HG03039 (cell line): Measurements from ENCODE around the gene CRHBP.
"Not testable (repeated sequence)": the region's sequence is repeated elsewhere in the genome, so short reads cannot be mapped to it uniquely, and the experiment has no call there.

Experiments used
- ATAC-seq: cut with Tn5 transposase; IDR thresholded peaks from one replicate; pipeline ENCODE4 v1.9.1; 2021; ENCODE audit warnings: mild to moderate bottlenecking, moderate library complexity; ENCODE audit not compliant: unreplicated experiment

Gene CRHBP

GRCh38 chr5:76958991-76959767, 6.3 kb downstream of the CRHBP start:
- ATAC-seq, result no peak

GRCh38 chr5:76960004-76960625, 7.3 kb downstream of the CRHBP start:
- ATAC-seq, result no peak

GRCh38 chr5:76964060-76964459, 11.2 kb downstream of the CRHBP start:
- no peak for ATAC-seq

- ATAC-seq, result no peak
Measured at GRCh38 chr5:76971511-76971910, 18.7 kb downstream of the CRHBP start.

GRCh38 chr5:76972689-76973088, 19.8 kb downstream of the CRHBP start:
- ATAC-seq, result no peak

- ATAC-seq, result no peak
Measured at GRCh38 chr5:76974785-76975184, 21.9 kb downstream of the CRHBP start.

GRCh38 chr5:76978869-76979268, 26.0 kb downstream of the CRHBP start:
- no peak for ATAC-seq

- ATAC-seq, result no peak
Measured at GRCh38 chr5:76980518-76981144, 27.8 kb downstream of the CRHBP start.

GRCh38 chr5:76982450-76982849, 29.6 kb downstream of the CRHBP start:
- ATAC-seq, result no peak

- no peak for ATAC-seq
Measured at GRCh38 chr5:76983468-76983867, 30.6 kb downstream of the CRHBP start.

GRCh38 chr5:76986825-76987526, 34.1 kb downstream of the CRHBP start:
- no peak for ATAC-seq

- ATAC-seq, result no peak
Measured at GRCh38 chr5:76990899-76991459, 38.1 kb downstream of the CRHBP start.

GRCh38 chr5:76993436-76993835, 40.6 kb downstream of the CRHBP start:
- not testable (repeated sequence) for ATAC-seq

- ATAC-seq, result no peak
Measured at GRCh38 chr5:76994337-76994736, 41.5 kb downstream of the CRHBP start.

GRCh38 chr5:76998251-76998650, 45.4 kb downstream of the CRHBP start:
- not testable (repeated sequence) for ATAC-seq

- no peak for ATAC-seq
Measured at GRCh38 chr5:76999451-76999850, 46.6 kb downstream of the CRHBP start.

- ATAC-seq, result no peak
Measured at GRCh38 chr5:77003246-77003645, 50.4 kb downstream of the CRHBP start.

GRCh38 chr5:77006124-77006523, 53.3 kb downstream of the CRHBP start:
- ATAC-seq, result no peak

GRCh38 chr5:77008413-77008812, 55.6 kb downstream of the CRHBP start:
- no peak for ATAC-seq

GRCh38 chr5:77010243-77010642, 57.4 kb downstream of the CRHBP start:
- no peak for ATAC-seq

- ATAC-seq, result no peak
Measured at GRCh38 chr5:77011498-77011897, 58.7 kb downstream of the CRHBP start.
